Measurements from ENCODE around the gene NFYB.

NFYB gene

DNA sequence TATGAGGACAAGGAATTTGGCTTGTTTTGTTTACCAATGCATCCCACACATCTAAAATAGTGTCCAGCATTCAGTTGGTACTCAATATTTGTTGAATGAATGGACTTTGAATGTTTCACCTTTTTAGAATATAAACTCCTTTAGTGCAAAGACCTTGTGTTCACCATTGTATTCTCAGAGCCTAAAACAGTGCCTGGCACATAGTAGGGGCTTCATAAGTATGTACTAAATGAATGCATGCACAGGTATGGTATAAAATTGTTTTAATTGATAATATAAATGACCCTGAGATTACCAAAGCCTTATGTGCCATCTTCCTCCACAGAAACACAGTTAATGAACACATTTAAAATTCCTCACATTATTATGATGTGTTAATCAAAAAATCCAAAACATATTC, 5.0 kb upstream of the NFYB start:
- H3K4me1 Mint-ChIP-seq = peaks cover 8% of the 10 kb centered on the region
- peaks cover 1% of the 10 kb centered on the region for H3K9me3 Mint-ChIP-seq
- peaks cover 57% of the 10 kb centered on the region for H3K27me3 Mint-ChIP-seq
- DNase-seq = no peak
- CTCF ChIA-PET = no interaction called here
- no peak overlapping the region for H3K27ac Mint-ChIP-seq
- H3K4me3 Mint-ChIP-seq = no peak overlapping the region
- H3K36me3 Mint-ChIP-seq = no peaks in the 10 kb centered on the region

DNA sequence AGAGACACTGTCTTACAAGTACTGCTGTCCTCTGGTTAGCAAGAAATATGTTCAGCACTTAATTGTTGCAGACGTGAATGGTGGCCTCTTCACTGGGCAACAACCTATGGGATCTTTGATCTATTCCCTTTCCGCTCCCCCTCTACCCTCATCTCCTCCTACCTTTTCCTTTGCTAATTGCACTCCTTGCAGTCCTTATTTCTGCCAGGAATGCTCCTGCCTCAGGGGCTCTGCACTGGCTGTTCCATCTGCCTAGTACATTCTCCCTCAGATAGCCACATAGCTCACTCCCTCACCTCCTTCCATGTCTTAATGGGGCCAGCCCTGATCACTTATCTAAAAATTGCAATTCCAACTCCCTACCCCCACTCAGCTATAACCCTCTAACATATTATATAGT, 4.5 kb upstream of the NFYB start:
- Mint-ChIP-seq H3K9me3 (peaks cover 1% of the 10 kb centered on the region), H3K4me3 (no peak overlapping the region), H3K27ac (no peak overlapping the region), H3K4me1 (peaks cover 8% of the 10 kb centered on the region), H3K36me3 (no peaks in the 10 kb centered on the region), H3K27me3 (peaks cover 56% of the 10 kb centered on the region)
- DNase-seq = no peak
- CTCF ChIA-PET = no interaction called here

GRCh38 chr12:104138797-104139152, 765 bp upstream of the NFYB start:
- no peak for DNase-seq
- peak overlapping the region; percentile 27 for H3K4me3 Mint-ChIP-seq
- peaks cover 36% of the 10 kb centered on the region for H3K27me3 Mint-ChIP-seq
- CTCF ChIA-PET = interaction anchor here (1.0 kb wide), 1 partner anchor 29 kb away, joined by 5 read pairs; no protein-coding TSS in a partner anchor
- peaks cover 2% of the 10 kb centered on the region for H3K36me3 Mint-ChIP-seq
- peaks cover 27% of the 10 kb centered on the region for H3K4me1 Mint-ChIP-seq
- H3K27ac Mint-ChIP-seq = no peak overlapping the region
- no peaks in the 10 kb centered on the region for H3K9me3 Mint-ChIP-seq

DNA sequence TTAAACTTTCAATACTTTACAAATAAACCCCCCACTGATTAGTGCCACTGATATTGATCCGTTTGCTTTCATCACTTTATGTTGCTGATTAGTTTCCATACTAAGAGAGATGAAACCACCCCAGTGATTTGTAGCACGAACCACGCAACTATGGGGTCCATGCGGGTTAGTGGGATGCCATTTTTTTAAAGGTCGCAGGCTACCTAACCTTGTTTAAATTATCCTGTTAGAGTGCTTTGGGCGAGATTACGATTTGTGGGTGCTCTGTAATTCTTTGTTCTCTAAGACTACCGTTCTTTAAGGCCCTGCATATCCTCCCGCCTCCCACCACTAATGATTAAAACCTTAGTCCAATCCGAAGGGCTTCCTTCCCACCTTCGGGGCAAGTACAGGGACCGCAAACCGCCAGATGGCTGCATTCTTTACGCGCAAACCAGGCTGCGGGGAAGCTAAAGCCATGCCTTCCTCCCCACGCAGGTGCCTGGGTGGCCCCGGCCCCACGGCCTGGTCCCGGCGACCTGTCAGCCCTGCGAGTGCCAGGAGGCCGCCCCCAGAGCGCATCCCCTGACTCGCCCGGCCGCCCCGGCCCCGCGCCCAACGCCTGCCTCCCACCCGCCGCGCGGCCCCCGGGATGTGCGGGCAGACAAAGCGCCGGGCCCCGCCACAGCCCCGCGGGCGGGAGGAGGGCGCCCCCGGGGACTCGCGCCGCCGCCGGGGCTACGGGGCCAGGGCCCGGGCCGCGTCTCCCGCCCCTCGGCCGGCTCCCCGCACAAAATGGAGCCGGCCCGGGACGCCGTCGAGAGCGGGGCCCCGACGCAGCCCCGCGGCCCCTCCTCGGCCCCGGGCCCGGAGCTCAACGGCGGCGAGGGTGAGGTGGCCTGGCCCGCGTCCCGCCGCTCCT, 759 bp downstream of the NFYB start:
- Mint-ChIP-seq H3K9me3 (no peaks in the 10 kb centered on the region), H3K4me3 (peak overlapping the region; percentile 92), H3K36me3 (peaks cover 10% of the 10 kb centered on the region), H3K4me1 (peaks cover 31% of the 10 kb centered on the region), H3K27me3 (peaks cover 25% of the 10 kb centered on the region), H3K27ac (peak overlapping the region; percentile 95)
- peak; percentile 68 for DNase-seq
- CTCF ChIA-PET = interaction anchor here (0.6 kb wide), 1 partner anchor 47 kb away, joined by 3 read pairs; no protein-coding TSS in a partner anchor

- CTCF ChIA-PET = no interaction called here
- peaks cover 18% of the 10 kb centered on the region for H3K27me3 Mint-ChIP-seq
- peak overlapping the region; percentile 92 for H3K4me3 Mint-ChIP-seq
- H3K4me1 Mint-ChIP-seq = peaks cover 34% of the 10 kb centered on the region
- H3K9me3 Mint-ChIP-seq = no peaks in the 10 kb centered on the region
- peak overlapping the region; percentile 95 for H3K27ac Mint-ChIP-seq
- no peak for DNase-seq
- H3K36me3 Mint-ChIP-seq = peaks cover 13% of the 10 kb centered on the region
Observed at GRCh38 chr12:104136577-104136976, 1.4 kb downstream of the NFYB start.

DNA sequence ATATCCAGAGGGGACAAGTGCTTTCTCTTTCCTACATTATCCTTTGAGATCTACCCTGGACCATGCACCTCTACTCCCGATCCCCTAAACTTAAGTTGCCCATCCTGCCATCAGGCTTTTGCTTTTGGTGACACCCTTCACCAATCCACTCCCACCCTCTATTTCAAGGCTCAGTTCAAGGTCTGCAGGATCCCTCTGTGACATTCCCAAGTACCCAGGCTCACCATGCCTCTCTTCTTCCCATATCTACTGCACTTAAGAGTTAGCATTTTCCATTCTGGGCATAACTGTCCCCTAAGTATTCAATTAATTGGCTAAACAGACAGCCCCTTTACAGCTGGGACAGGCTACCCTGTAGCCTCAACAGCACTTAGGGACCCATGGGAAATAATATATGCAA, 3.1 kb downstream of the NFYB start:
- CTCF ChIA-PET = no interaction called here
- peaks cover 4% of the 10 kb centered on the region for H3K27me3 Mint-ChIP-seq
- no peak for DNase-seq
- no peak overlapping the region for H3K4me3 Mint-ChIP-seq
- peaks cover 19% of the 10 kb centered on the region for H3K36me3 Mint-ChIP-seq
- H3K4me1 Mint-ChIP-seq = peaks cover 34% of the 10 kb centered on the region
- H3K27ac Mint-ChIP-seq = no peak overlapping the region
- no peaks in the 10 kb centered on the region for H3K9me3 Mint-ChIP-seq

GRCh38 chr12:104133866-104134265, 4.1 kb downstream of the NFYB start:
- Mint-ChIP-seq H3K36me3 (peaks cover 26% of the 10 kb centered on the region), H3K27ac (no peak overlapping the region), H3K4me1 (peaks cover 31% of the 10 kb centered on the region), H3K27me3 (no peaks in the 10 kb centered on the region), H3K9me3 (no peaks in the 10 kb centered on the region), H3K4me3 (no peak overlapping the region)
- CTCF ChIA-PET = no interaction called here
- no peak for DNase-seq

DNA sequence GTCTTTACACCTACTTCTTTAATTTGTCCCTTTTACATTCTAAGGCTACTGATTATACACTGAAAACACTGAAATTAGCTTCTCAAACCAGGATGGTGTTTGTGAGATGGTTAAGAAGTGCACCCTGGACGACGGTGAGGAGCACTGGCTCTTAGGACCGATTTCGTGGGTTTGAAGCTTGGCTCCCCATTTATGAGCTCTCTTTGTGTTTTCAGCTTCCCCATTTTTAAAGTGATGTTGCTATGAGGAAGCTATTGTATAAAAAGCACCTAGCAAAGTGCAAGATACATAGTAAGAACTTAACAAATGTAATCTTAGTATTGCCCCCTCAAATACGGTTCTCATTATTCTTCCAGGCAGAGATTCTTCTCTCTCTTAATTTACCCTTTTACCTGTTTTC, 4.7 kb downstream of the NFYB start:
- peaks cover 26% of the 10 kb centered on the region for H3K4me1 Mint-ChIP-seq
- DNase-seq = no peak
- H3K27me3 Mint-ChIP-seq = no peaks in the 10 kb centered on the region
- H3K36me3 Mint-ChIP-seq = peaks cover 27% of the 10 kb centered on the region
- CTCF ChIA-PET = no interaction called here
- H3K27ac Mint-ChIP-seq = no peak overlapping the region
- no peaks in the 10 kb centered on the region for H3K9me3 Mint-ChIP-seq
- no peak overlapping the region for H3K4me3 Mint-ChIP-seq

GRCh38 chr12:104132351-104132956, 5.6 kb downstream of the NFYB start:
- no peaks in the 10 kb centered on the region for H3K27me3 Mint-ChIP-seq

DNA sequence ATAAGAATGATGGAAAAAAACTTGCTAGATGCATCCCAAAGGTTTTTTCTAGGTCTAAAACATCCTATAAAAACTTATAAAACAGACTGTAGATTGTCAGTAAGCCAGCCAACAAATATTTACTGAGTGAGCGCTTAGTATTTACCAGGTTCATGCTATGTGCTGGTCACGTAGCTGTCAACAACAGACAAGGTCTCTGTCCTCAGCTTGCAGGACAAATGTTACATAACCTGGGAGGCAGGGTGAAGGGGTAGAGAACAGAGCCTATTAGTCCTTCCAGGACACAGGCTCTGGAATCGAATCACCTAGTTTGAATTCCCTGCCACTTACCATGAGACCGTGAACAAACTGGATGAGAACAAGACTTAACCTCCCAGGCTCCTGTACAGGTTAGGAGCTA, 6.4 kb downstream of the NFYB start:
- H3K4me1 Mint-ChIP-seq = peaks cover 20% of the 10 kb centered on the region
- no peaks in the 10 kb centered on the region for H3K9me3 Mint-ChIP-seq
- H3K36me3 Mint-ChIP-seq = peaks cover 34% of the 10 kb centered on the region
- DNase-seq = no peak
- H3K27ac Mint-ChIP-seq = no peak overlapping the region
- no peaks in the 10 kb centered on the region for H3K27me3 Mint-ChIP-seq
- CTCF ChIA-PET = interaction anchor here (1.2 kb wide), 1 partner anchor 22 kb away, joined by 3 read pairs; no protein-coding TSS in a partner anchor
- no peak overlapping the region for H3K4me3 Mint-ChIP-seq

More at GRCh38 chr12:104132351-104132956, 5.6 kb downstream of the NFYB start:
- no peak overlapping the region for H3K4me3 Mint-ChIP-seq
- H3K36me3 Mint-ChIP-seq = peaks cover 32% of the 10 kb centered on the region
- no peak overlapping the region for H3K27ac Mint-ChIP-seq
- H3K4me1 Mint-ChIP-seq = peaks cover 26% of the 10 kb centered on the region
- CTCF ChIA-PET = no interaction called here
- no peaks in the 10 kb centered on the region for H3K9me3 Mint-ChIP-seq
- no peak for DNase-seq

DNA sequence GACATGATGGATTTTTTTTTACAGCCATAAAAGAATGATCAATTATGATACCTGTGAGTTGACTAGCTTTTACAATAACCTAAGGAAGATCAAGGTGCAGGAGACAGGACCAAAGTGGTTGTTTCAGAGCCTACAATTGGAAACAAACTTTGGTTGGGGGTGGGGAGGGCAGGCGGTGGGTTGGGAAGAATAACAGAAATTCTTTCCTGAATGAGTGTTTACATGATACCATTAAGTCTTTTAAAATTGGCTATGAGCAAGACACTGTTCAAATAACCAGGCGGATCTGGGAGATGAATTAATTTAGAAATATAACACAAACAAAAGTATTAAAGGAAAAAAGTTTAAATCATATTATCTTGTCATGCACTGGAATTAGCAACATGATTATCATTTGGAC, 7.2 kb downstream of the NFYB start:
- Mint-ChIP-seq H3K27me3 (no peaks in the 10 kb centered on the region), H3K36me3 (peaks cover 41% of the 10 kb centered on the region), H3K9me3 (no peaks in the 10 kb centered on the region), H3K4me1 (peaks cover 13% of the 10 kb centered on the region), H3K27ac (no peak overlapping the region), H3K4me3 (no peak overlapping the region)
- CTCF ChIA-PET = interaction anchor here (1.2 kb wide), 1 partner anchor 21 kb away, joined by 3 read pairs; no protein-coding TSS in a partner anchor
- no peak for DNase-seq

- H3K27me3 Mint-ChIP-seq = no peaks in the 10 kb centered on the region
- H3K27ac Mint-ChIP-seq = no peak overlapping the region
- H3K36me3 Mint-ChIP-seq = peaks cover 42% of the 10 kb centered on the region
- no peaks in the 10 kb centered on the region for H3K9me3 Mint-ChIP-seq
- H3K4me3 Mint-ChIP-seq = no peak overlapping the region
- DNase-seq = no peak
- CTCF ChIA-PET = interaction anchor here (1.7 kb wide), 1 partner anchor 17 kb away, joined by 5 read pairs; no protein-coding TSS in a partner anchor
- no peaks in the 10 kb centered on the region for H3K4me1 Mint-ChIP-seq
Observed at GRCh38 chr12:104126548-104126947, 11.5 kb downstream of the NFYB start.

GRCh38 chr12:104122298-104122697, 15.7 kb downstream of the NFYB start:
- H3K36me3 Mint-ChIP-seq = peaks cover 44% of the 10 kb centered on the region
- no peaks in the 10 kb centered on the region for H3K4me1 Mint-ChIP-seq
- H3K27ac Mint-ChIP-seq = no peak overlapping the region
- no peak for DNase-seq
- CTCF ChIA-PET = interaction anchor here (0.9 kb wide), 1 partner anchor 9 kb away, joined by 3 read pairs; no protein-coding TSS in a partner anchor
- no peaks in the 10 kb centered on the region for H3K9me3 Mint-ChIP-seq
- no peaks in the 10 kb centered on the region for H3K27me3 Mint-ChIP-seq
- no peak overlapping the region for H3K4me3 Mint-ChIP-seq

GRCh38 chr12:104121001-104121400, 17.0 kb downstream of the NFYB start:
- no peaks in the 10 kb centered on the region for H3K4me1 Mint-ChIP-seq
- no peak overlapping the region for H3K27ac Mint-ChIP-seq
- CTCF ChIA-PET = interaction anchor here (0.6 to 1.2 kb wide), 2 partner anchors 16 to 63 kb away, joined by 3 read pairs; no protein-coding TSS in a partner anchor
- H3K27me3 Mint-ChIP-seq = no peaks in the 10 kb centered on the region
- peaks cover 38% of the 10 kb centered on the region for H3K36me3 Mint-ChIP-seq
- no peaks in the 10 kb centered on the region for H3K9me3 Mint-ChIP-seq
- no peak for DNase-seq
- H3K4me3 Mint-ChIP-seq = no peak overlapping the region

DNA sequence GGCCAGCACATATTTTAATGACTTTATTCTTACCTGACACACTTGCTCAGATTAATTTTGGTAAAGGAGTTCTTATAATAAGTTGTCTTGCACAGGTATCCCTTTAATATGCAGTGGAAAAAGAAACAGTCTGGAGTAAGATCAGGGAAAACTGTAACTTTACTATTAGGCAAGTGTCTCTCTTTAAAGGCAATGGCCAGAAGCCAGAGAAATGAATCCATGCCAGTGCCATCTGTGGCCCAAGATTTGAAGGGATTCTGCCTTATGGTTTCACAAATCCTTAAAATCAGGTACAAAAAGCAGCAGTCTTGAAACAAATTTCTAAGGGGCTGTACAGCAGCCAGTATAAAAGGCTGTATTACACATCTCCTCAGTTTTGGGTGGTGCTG, 22.4 kb downstream of the NFYB start:
- Mint-ChIP-seq H3K27me3 (no peaks in the 10 kb centered on the region), H3K9me3 (no peaks in the 10 kb centered on the region), H3K27ac (no peak overlapping the region), H3K4me1 (no peaks in the 10 kb centered on the region), H3K36me3 (peaks cover 26% of the 10 kb centered on the region), H3K4me3 (no peak overlapping the region)
- DNase-seq = no peak
- CTCF ChIA-PET = no interaction called here
